Measurements from ENCODE around the gene TMEM132D. TPM values are rescaled to one million over a fixed set of nuclear protein-coding genes. Genes with fewer than 3 reads are reported as not detected.

TMEM132D gene
- total and polyA plus RNA-seq, 2 of the 4 experiments (the other 2 are of a cell fraction): not detected

- CTCF ChIA-PET: no interaction called here
- in situ Hi-C loops (cut with MboI; ENCODE audit: low sequenced_read_pairs) (no loop called here), dilution Hi-C loops (cut with HindIII; ENCODE audit: low sequenced_read_pairs, unreplicated experiment) (no loop called here), intact Hi-C loops (cut with micrococcal nuclease) (no loop called here)
- H3K9me1 ChIP-seq (ENCODE audit: insufficient read depth, low read length): no peaks in the 10 kb centered on the region
- H3K18ac ChIP-seq (ENCODE audit: low read depth, low read length): no peak overlapping the region
- peaks cover 47% of the 10 kb centered on the region for H3K9me3 ChIP-seq (ENCODE audit: control insufficient read depth, insufficient read depth, low read length)
- no peak overlapping the region for H3K9ac ChIP-seq (ENCODE audit: low read depth, low read length)
- H4K8ac ChIP-seq (ENCODE audit: low read depth in 2 of 2, low read length in 2 of 2): no peak overlapping the region
- H3K4me3 ChIP-seq (ENCODE audit: insufficient read depth, low read depth, low read length): no peak overlapping the region
- no peak overlapping the region for H2AK5ac ChIP-seq (ENCODE audit: low read depth, low read length)
- no peak overlapping the region for H2BK120ac ChIP-seq (ENCODE audit: low read depth, low read length)
- no peak overlapping the region for H3K27ac ChIP-seq (ENCODE audit: insufficient read depth, low read length)
- no peak overlapping the region for H3K14ac ChIP-seq (replicated peaks; ENCODE audit: low read depth, low read length)
- H2BK5ac ChIP-seq (ENCODE audit: low read depth, low read length, poor library complexity, severe bottlenecking): no peak overlapping the region
- H3K4ac ChIP-seq (ENCODE audit: low read depth, low read length): no peak overlapping the region
- no peaks in the 10 kb centered on the region for H3K27me3 ChIP-seq (ENCODE audit: control insufficient read depth, insufficient read depth, low read length)
- no peak overlapping the region for H2AK9ac ChIP-seq (replicated peaks; ENCODE audit: low read depth, low read length, poor library complexity)
- BruUV-seq (replicated peaks): no TSS peak
- no peaks in the 10 kb centered on the region for H3K4me1 ChIP-seq (ENCODE audit: control insufficient read depth, insufficient read depth, low read length)
- H3K56ac ChIP-seq (ENCODE audit: extremely low read depth, insufficient read depth, low read length): no peak overlapping the region
- no peak overlapping the region for H2BK15ac ChIP-seq (ENCODE audit: low read depth, low read length)
- no peak overlapping the region for H3K4me2 ChIP-seq (ENCODE audit: low read depth, low read length)
- no peak for DNase-seq
- no peak overlapping the region for H4K91ac ChIP-seq (ENCODE audit: insufficient read depth, low read depth, low read length)
- H3K79me1 ChIP-seq (ENCODE audit: low read depth in 1 of 2, low read length in 2 of 2): no peaks in the 10 kb centered on the region
- POLR2A ChIA-PET (ENCODE audit: unreplicated experiment): no interaction called here
- no peak overlapping the region for H2BK20ac ChIP-seq (ENCODE audit: low read depth, low read length)
- H2AFZ ChIP-seq (replicated peaks; ENCODE audit: low read length, poor library complexity): no peak overlapping the region
- H4K5ac ChIP-seq (ENCODE audit: low read depth, low read length): no peak overlapping the region
- no peaks in the 10 kb centered on the region for H3K36me3 ChIP-seq (ENCODE audit: control insufficient read depth, insufficient read depth, low read length)
- TF ChIP-seq USF2 (IDR thresholded peaks at IDR 0.05; ENCODE audit: low read depth, low read length): no peak
- TF ChIP-seq SMC3 (IDR thresholded peaks at IDR 0.05; ENCODE audit: low read depth, low read length): no peak
- TF ChIP-seq ELK1 (IDR thresholded peaks at IDR 0.05; ENCODE audit: borderline replicate concordance, low read depth, low read length): no peak
- no peak for TF ChIP-seq POLR2A (IDR thresholded peaks at IDR 0.05; ENCODE audit: low read depth, low read length)
- no peak for TF ChIP-seq CEBPB (IDR thresholded peaks at IDR 0.05; ENCODE audit: low read depth, low read length)
- TF ChIP-seq CHD1 (IDR thresholded peaks at IDR 0.05; ENCODE audit: low read depth, low read length): no peak
- 90% methylated on average over 4 of the region's 21 CpGs; no CpG with 5 or more reads in 1 of the 2 experiments for WGBS, 2 experiments (ENCODE audit: extremely low coverage in 2 of 2, insufficient read length in 1 of 2)
- ATAC-seq (ENCODE audit: low read depth): no peak
- no peak overlapping the region for H3K23ac ChIP-seq (ENCODE audit: low read depth, low read length)
- no peaks in the 10 kb centered on the region for H4K20me1 ChIP-seq (ENCODE audit: insufficient read depth, low read length)
Measured at GRCh38 chr12:129073157-129073915, 830.5 kb downstream of the TMEM132D start.
